Loucy (cell line): ENCODE results near the gene NTNG1.

Experiments
- H2AFZ ChIP-seq: fragments of 200-600 bp; sonication (generic); 2 replicates; pipeline ENCODE4 v1.6.0; 2016; ENCODE audit warnings: antibody characterized with exemption, mild to moderate bottlenecking, low read length, moderate library complexity
- H3F3A ChIP-seq: fragments of 200-600 bp; 2 replicates; pipeline ENCODE4 v1.6.0; 2016; ENCODE audit warnings: antibody characterized with exemption, low read depth, mild to moderate bottlenecking
- H3K27me3 ChIP-seq: fragments of 200-600 bp; sonication (generic); 2 replicates; pipeline ENCODE4 v1.6.1; 2014; ENCODE audit warnings: low read length, mild to moderate bottlenecking; ENCODE audit not compliant: insufficient read depth, poor library complexity, severe bottlenecking
- H3K36me3 ChIP-seq: fragments of 200-600 bp; sonication (generic); 2 replicates; pipeline ENCODE4 v1.6.1; 2016; ENCODE audit warnings: low read length; ENCODE audit not compliant: insufficient read depth
- H3K4me1 ChIP-seq: fragments of 200-600 bp; sonication (generic); 2 replicates; pipeline ENCODE4 v1.5.1; 2014; ENCODE audit warnings: low read length, mild to moderate bottlenecking; ENCODE audit not compliant: insufficient read depth, poor library complexity, severe bottlenecking
- H3K4me2 ChIP-seq: fragments of 200-600 bp; sonication (generic); 2 replicates; pipeline ENCODE4 v1.6.0; 2014; ENCODE audit warnings: antibody characterized with exemption, low read length, low read depth, mild to moderate bottlenecking; ENCODE audit not compliant: poor library complexity, severe bottlenecking
- H3K4me3 ChIP-seq: fragments of 200-600 bp; sonication (generic); 2 replicates; pipeline ENCODE4 v1.5.1; 2014; ENCODE audit warnings: low read length, mild to moderate bottlenecking, mixed read lengths; ENCODE audit not compliant: poor library complexity, severe bottlenecking
- H3K79me2 ChIP-seq: fragments of 200-600 bp; sonication (generic); 2 replicates; pipeline ENCODE4 v1.6.1; 2014; ENCODE audit warnings: low read length; ENCODE audit not compliant: insufficient read depth
- H3K9ac ChIP-seq: fragments of 200-600 bp; sonication (generic); 2 replicates; pipeline ENCODE4 v1.6.0; 2014; ENCODE audit warnings: mild to moderate bottlenecking, low read depth, low read length, moderate library complexity; ENCODE audit not compliant: poor library complexity, severe bottlenecking
- H3K9me2 ChIP-seq: fragments of 200-600 bp; sonication (generic); replicated peaks from 2 replicates; pipeline ENCODE4 v1.6.1; 2016; ENCODE audit warnings: low read depth, low read length, mixed read lengths
- H3K9me3 ChIP-seq: fragments of 200-600 bp; sonication (generic); 2 replicates; pipeline ENCODE4 v1.6.1; 2014; ENCODE audit warnings: mild to moderate bottlenecking, antibody characterized with exemption, low read length, low read depth; ENCODE audit not compliant: insufficient read depth
- H4K20me1 ChIP-seq: fragments of 200-600 bp; sonication (generic); 2 replicates; pipeline ENCODE4 v1.6.0; 2014; ENCODE audit warnings: antibody characterized with exemption, low read length, mild to moderate bottlenecking; ENCODE audit not compliant: insufficient read depth, poor library complexity, severe bottlenecking
- EZH2phosphoT487 ChIP-seq: fragments of 200-600 bp; IDR thresholded peaks from 2 replicates; pipeline ENCODE4 v1.6.1; 2018; ENCODE audit warnings: antibody characterized with exemption, mild to moderate bottlenecking, moderate library complexity, borderline replicate concordance
- TF ChIP-seq, protein P1 (sequence below): fragments of 200-600 bp; sonication (generic); conservative IDR thresholded peaks from 2 replicates; pipeline ENCODE4 v1.5.1; 2014; ENCODE audit warnings: mild to moderate bottlenecking, antibody characterized with exemption, low read length

The NTNG1 gene

DNA sequence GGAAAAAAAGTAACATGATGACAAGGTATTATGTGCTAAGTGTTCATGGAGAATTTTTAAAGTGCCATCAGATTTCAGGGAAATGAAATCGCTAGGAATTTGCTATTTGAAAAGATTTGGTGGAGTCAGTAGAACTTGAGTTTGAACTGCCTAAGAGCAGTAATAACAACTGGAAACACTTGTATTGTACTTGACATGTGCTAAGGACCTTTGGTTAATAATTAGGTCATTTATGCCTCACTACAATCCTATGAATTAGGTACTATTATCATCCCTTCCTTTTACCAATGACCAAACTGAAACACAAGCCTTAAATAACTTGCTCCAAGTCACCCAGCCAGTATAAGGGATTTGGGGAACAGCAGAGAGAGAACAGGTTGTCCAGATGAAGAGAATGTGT is 133.4 kb downstream of the NTNG1 start:
- TF ChIP-seq, protein P1, sequence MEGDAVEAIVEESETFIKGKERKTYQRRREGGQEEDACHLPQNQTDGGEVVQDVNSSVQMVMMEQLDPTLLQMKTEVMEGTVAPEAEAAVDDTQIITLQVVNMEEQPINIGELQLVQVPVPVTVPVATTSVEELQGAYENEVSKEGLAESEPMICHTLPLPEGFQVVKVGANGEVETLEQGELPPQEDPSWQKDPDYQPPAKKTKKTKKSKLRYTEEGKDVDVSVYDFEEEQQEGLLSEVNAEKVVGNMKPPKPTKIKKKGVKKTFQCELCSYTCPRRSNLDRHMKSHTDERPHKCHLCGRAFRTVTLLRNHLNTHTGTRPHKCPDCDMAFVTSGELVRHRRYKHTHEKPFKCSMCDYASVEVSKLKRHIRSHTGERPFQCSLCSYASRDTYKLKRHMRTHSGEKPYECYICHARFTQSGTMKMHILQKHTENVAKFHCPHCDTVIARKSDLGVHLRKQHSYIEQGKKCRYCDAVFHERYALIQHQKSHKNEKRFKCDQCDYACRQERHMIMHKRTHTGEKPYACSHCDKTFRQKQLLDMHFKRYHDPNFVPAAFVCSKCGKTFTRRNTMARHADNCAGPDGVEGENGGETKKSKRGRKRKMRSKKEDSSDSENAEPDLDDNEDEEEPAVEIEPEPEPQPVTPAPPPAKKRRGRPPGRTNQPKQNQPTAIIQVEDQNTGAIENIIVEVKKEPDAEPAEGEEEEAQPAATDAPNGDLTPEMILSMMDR: no peak
- no peak for TF ChIP-seq EZH2phosphoT487
- Histone ChIP-seq H3K9ac (no peak overlapping the region), H3K79me2 (no peaks in the 10 kb centered on the region), H3K27me3 (no peaks in the 10 kb centered on the region), H3K9me3 (no peaks in the 10 kb centered on the region), H3K4me3 (no peak overlapping the region), H3K4me2 (peak overlapping the region; percentile 48), H4K20me1 (no peaks in the 10 kb centered on the region), H2AFZ (peak overlapping the region; percentile 82), H3K4me1 (peaks cover 3% of the 10 kb centered on the region), H3K36me3 (no peaks in the 10 kb centered on the region), H3K9me2 (no peaks in the 10 kb centered on the region), H3F3A (no peaks in the 10 kb centered on the region)

DNA sequence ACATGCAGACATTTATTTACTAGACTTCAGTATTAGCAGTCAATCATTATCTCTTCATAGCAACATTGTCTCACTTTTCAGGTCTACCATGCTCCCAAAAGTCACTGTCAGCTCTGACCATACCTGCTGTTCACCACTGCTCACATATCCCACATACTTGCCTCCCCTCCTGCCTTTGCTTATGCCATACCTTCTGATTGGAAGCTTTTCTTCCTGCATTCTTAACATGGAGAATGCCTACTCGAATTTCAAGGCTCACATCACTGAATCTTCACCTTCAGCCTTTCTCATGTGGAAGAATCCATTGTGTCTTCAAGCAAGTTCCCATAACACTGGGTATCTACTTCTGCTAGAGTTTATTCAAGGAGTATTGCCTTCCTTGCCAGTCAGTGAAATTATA is 135.4 kb downstream of the NTNG1 start:
- H3K36me3 ChIP-seq: no peaks in the 10 kb centered on the region
- H3K9ac ChIP-seq: no peak overlapping the region
- TF ChIP-seq, protein P1: no peak
- no peak for TF ChIP-seq EZH2phosphoT487
- no peaks in the 10 kb centered on the region for H3K79me2 ChIP-seq
- no peak overlapping the region for H3K4me2 ChIP-seq
- H3K9me3 ChIP-seq: no peaks in the 10 kb centered on the region
- 0 out of 2 replicates have a peak overlapping the region, but pooled peaks have one; percentile 32 for H2AFZ ChIP-seq
- no peaks in the 10 kb centered on the region for H3F3A ChIP-seq
- H4K20me1 ChIP-seq: no peaks in the 10 kb centered on the region
- no peaks in the 10 kb centered on the region for H3K27me3 ChIP-seq
- H3K4me3 ChIP-seq: no peak overlapping the region
- H3K9me2 ChIP-seq: no peaks in the 10 kb centered on the region
- H3K4me1 ChIP-seq: peaks cover 3% of the 10 kb centered on the region

DNA sequence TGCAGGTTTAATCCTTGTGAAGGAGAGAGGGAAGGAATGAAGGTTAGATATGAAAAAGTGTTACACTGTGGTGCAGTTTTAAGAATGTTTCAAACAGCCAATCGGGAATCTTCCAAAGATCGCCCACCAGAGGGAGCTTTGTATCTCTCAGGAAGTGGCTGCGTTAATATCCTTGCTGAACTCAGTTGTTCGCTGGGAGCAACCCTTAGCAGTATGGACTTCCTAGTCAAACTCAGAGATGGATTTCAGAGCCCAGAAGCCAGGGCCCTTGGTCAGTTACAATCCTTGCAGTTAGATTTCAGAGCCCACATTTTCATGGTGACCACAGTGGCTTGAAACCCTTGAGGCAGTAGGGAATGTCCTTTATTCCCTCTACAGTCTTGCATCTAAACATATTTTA is 136.2 kb downstream of the NTNG1 start:
- Histone ChIP-seq H3K79me2 (no peaks in the 10 kb centered on the region), H3K9me3 (no peaks in the 10 kb centered on the region), H3K36me3 (no peaks in the 10 kb centered on the region), H4K20me1 (no peaks in the 10 kb centered on the region), H3K4me2 (peak overlapping the region; percentile 57), H3F3A (no peaks in the 10 kb centered on the region), H2AFZ (peak overlapping the region; percentile 95), H3K27me3 (no peaks in the 10 kb centered on the region), H3K9ac (no peak overlapping the region), H3K4me3 (peak overlapping the region; percentile 34), H3K9me2 (no peaks in the 10 kb centered on the region), H3K4me1 (peaks cover 3% of the 10 kb centered on the region)
- TF ChIP-seq EZH2phosphoT487: no peak
- TF ChIP-seq, protein P1: peak; percentile 79
